Breast epithelium (tissue), 4 donors: Measurements from ENCODE around the gene OLFM4. TPM values are rescaled to one million over a fixed set of nuclear protein-coding genes. Genes with fewer than 3 reads are reported as not detected.

Experiments used
- DNase-seq, 2 donors: peaks; one replicate each; pipeline ENCODE4 v3.0.0-alpha.2; 2019; ENCODE audit warnings: low spot score in 2 of 2
- H3K27ac ChIP-seq, 2 donors: fragments of 200-600 bp; sonication (generic) in 1 of 2; one replicate each; pipeline ENCODE4 v1.5.1; 2016 to 2019; ENCODE audit warnings: mild to moderate bottlenecking in 1 of 2
- H3K27me3 ChIP-seq, 2 donors: fragments of 200-600 bp; sonication (generic) in 1 of 2; one replicate each; pipeline versions ENCODE4 v1.5.1 to v1.6.0; 2017 to 2019; ENCODE audit warnings: control low read depth in 1 of 2, mild to moderate bottlenecking in 1 of 2
- H3K36me3 ChIP-seq: fragments of 200-600 bp; one replicate; pipeline ENCODE4 v1.5.1; 2019
- H3K4me1 ChIP-seq, 2 donors: fragments of 200-600 bp; sonication (generic); one replicate each; pipeline ENCODE4 v1.5.1; 2016 to 2019; ENCODE audit warnings: control low read depth in 1 of 2
- H3K4me3 ChIP-seq, 3 donors: fragments of 200-600 bp; sonication (generic); 1 replicate in 2 of 3; 2 replicates in 1 of 3; pipeline ENCODE4 v1.5.1; 2016 to 2019; ENCODE audit warnings: mild to moderate bottlenecking in 3 of 3, moderate library complexity in 2 of 3
- H3K9me3 ChIP-seq, 2 donors: fragments of 200-600 bp; sonication (generic) in 1 of 2; one replicate each; pipeline ENCODE4 v1.5.1; 2016 to 2019; ENCODE audit warnings: control low read depth in 1 of 2
- POLR2A ChIP-seq: fragments of 450-650 bp; IDR thresholded peaks from one replicate; pipeline ENCODE4 v1.6.1; 2016; ENCODE audit warnings: antibody characterized with exemption, mild to moderate bottlenecking, moderate library complexity
- POLR2AphosphoS5 ChIP-seq, 3 donors: sonication (generic); formaldehyde crosslinking; IDR thresholded peaks; one replicate each; pipeline ENCODE4 v1.6.1; 2017; ENCODE audit warnings: antibody characterized with exemption in 3 of 3
- intact Hi-C: fragments of 100-400 bp; cut with DNase I; formaldehyde crosslinking; loops from one replicate; pipeline ENCODE4 v1.15.1; 2023; ENCODE audit warnings: low total_unique reads
- total RNA-seq, 3 donors: library from RNA; depleted of rRNA; stranded (reverse); fragments of >200 nt; gene quantifications; one replicate each; pipeline ENCODE4 v1.1.0, GENCODE V29; 2016
- TF ChIP-seq, protein P1 (sequence below), 3 donors: fragments of 450-650 bp; IDR thresholded peaks; one replicate each; pipeline ENCODE4 v1.5.1; 2016 to 2017; ENCODE audit warnings: antibody characterized with exemption in 3 of 3, mild to moderate bottlenecking in 3 of 3, moderate library complexity in 3 of 3

Gene OLFM4
- total RNA-seq, 3 donors from 2014 or later, result 0.32 to 144 (median 1.9) TPM

DNA sequence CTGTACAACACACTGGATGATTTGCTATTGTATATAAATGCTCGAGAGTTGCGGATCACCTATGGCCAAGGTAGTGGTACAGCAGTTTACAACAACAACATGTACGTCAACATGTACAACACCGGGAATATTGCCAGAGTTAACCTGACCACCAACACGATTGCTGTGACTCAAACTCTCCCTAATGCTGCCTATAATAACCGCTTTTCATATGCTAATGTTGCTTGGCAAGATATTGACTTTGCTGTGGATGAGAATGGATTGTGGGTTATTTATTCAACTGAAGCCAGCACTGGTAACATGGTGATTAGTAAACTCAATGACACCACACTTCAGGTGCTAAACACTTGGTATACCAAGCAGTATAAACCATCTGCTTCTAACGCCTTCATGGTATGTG, 21.5 kb downstream of the OLFM4 start:
- peaks cover 0 to 1% of the 10 kb centered on the region in 2 donors for H3K4me1 ChIP-seq
- H3K27ac ChIP-seq, result no peak overlapping the region
- intact Hi-C loops, result no loop called here
- H3K27me3 ChIP-seq, result no peaks in the 10 kb centered on the region
- H3K9me3 ChIP-seq, result no peaks in the 10 kb centered on the region
- H3K4me3 ChIP-seq, result no peak overlapping the region
- TF ChIP-seq POLR2A (no peak), POLR2AphosphoS5 (IDR thresholded peaks at IDR 0.05) (no peak)
- TF ChIP-seq, protein P1, sequence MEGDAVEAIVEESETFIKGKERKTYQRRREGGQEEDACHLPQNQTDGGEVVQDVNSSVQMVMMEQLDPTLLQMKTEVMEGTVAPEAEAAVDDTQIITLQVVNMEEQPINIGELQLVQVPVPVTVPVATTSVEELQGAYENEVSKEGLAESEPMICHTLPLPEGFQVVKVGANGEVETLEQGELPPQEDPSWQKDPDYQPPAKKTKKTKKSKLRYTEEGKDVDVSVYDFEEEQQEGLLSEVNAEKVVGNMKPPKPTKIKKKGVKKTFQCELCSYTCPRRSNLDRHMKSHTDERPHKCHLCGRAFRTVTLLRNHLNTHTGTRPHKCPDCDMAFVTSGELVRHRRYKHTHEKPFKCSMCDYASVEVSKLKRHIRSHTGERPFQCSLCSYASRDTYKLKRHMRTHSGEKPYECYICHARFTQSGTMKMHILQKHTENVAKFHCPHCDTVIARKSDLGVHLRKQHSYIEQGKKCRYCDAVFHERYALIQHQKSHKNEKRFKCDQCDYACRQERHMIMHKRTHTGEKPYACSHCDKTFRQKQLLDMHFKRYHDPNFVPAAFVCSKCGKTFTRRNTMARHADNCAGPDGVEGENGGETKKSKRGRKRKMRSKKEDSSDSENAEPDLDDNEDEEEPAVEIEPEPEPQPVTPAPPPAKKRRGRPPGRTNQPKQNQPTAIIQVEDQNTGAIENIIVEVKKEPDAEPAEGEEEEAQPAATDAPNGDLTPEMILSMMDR (IDR thresholded peaks at IDR 0.05), result no peak
- no peaks in the 10 kb centered on the region for H3K36me3 ChIP-seq
- DNase-seq, result no peak

DNA sequence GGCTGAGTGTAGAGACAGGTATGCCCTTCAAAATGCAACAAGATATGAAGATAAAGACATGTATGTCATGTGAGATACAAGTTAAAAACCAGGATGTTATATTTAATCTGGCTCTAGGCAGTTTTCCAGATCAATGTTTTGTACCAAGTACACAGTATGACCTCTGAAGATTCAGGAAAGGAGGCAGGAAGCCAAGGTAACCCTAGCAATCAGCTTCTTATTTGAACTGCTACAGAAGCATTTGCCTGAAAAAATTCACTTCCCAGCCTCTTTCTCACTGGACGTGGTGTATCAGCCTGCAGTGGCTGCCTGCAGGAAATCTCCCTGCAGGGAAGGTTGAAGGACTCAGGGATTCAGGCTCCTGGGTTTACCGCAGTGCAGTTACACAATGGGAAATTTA, 24.1 kb downstream of the OLFM4 start:
- H3K27me3 ChIP-seq, result peaks cover 0 to 7% of the 10 kb centered on the region in 2 donors
- H3K4me1 ChIP-seq, result no peaks in the 10 kb centered on the region
- no peak overlapping the region for H3K4me3 ChIP-seq
- intact Hi-C loops, result no loop called here
- no peak overlapping the region for H3K27ac ChIP-seq
- no peak for DNase-seq
- H3K36me3 ChIP-seq, result no peaks in the 10 kb centered on the region
- no peak for TF ChIP-seq POLR2A
- TF ChIP-seq, protein P1 (IDR thresholded peaks at IDR 0.05), result no peak
- H3K9me3 ChIP-seq, result no peaks in the 10 kb centered on the region

DNA sequence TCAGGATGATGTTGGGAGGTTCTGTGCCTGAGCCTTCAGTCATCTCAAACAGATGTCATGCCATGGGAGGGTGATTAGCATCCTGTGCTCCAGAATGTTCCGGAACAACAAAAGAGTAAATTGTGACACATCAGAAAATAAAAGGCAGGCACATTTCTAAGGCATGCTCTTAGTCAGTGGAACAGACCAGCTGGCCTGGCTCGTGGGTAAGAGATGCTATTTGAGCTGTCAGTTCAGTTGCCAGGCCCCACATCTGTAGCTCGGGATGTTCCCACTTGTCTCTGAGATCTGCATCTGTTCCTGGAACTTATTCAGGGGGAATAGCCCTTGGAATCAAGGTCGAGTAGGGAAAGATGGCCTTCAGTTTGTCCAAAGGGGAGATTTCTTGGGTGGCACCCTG, 26.0 kb downstream of the OLFM4 start:
- Histone ChIP-seq H3K27ac (no peak overlapping the region), H3K36me3 (no peaks in the 10 kb centered on the region), H3K4me1 (peaks cover 0 to 2% of the 10 kb centered on the region in 2 donors), H3K27me3 (peaks cover 0 to 14% of the 10 kb centered on the region in 2 donors), H3K9me3 (no peaks in the 10 kb centered on the region), H3K4me3 (no peak overlapping the region)
- no peak for DNase-seq
- intact Hi-C loops, result no loop called here
- TF ChIP-seq POLR2A (no peak), POLR2AphosphoS5 (IDR thresholded peaks at IDR 0.05) (no peak)
- TF ChIP-seq, protein P1 (IDR thresholded peaks at IDR 0.05), result no peak

DNA sequence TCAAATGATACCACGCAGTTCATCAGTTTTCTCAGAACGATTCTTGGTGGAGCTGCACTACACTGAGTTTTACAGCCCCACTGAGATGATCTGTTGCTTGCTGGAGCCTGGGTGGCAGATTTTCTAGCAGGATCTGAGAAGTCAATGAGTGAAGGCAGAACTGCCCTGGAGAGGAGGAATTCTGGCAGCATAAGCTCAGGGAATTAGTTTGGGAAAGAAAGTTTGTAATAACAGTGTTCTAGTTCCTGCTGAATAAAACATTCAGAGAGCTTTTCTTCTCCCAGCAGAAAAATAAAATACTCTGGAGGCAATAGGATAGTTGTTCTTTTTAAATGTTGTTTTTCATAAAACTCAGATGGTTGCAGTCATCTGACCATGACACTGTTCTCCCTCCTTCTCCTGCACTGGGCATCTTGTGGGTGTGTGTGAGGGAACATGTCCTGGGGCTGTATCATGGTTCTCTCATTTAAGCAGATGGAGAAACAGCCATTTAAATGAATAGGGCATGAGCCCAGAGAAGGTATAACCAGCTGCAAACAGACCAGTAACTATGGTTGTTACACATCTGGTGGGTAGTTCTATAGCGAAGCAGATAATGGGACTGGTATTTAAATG, 29.6 kb downstream of the OLFM4 start:
- Histone ChIP-seq H3K9me3 (no peaks in the 10 kb centered on the region), H3K4me3 (no peak overlapping the region), H3K4me1 (peaks cover 0 to 2% of the 10 kb centered on the region in 2 donors), H3K36me3 (no peaks in the 10 kb centered on the region), H3K27ac (no peak overlapping the region), H3K27me3 (peaks cover 0 to 14% of the 10 kb centered on the region in 2 donors)
- intact Hi-C loops, result no loop called here
- no peak for DNase-seq
- TF ChIP-seq POLR2A, result no peak
- TF ChIP-seq, protein P1 (IDR thresholded peaks at IDR 0.05), result no peak
- no peak for TF ChIP-seq POLR2AphosphoS5 (IDR thresholded peaks at IDR 0.05)

DNA sequence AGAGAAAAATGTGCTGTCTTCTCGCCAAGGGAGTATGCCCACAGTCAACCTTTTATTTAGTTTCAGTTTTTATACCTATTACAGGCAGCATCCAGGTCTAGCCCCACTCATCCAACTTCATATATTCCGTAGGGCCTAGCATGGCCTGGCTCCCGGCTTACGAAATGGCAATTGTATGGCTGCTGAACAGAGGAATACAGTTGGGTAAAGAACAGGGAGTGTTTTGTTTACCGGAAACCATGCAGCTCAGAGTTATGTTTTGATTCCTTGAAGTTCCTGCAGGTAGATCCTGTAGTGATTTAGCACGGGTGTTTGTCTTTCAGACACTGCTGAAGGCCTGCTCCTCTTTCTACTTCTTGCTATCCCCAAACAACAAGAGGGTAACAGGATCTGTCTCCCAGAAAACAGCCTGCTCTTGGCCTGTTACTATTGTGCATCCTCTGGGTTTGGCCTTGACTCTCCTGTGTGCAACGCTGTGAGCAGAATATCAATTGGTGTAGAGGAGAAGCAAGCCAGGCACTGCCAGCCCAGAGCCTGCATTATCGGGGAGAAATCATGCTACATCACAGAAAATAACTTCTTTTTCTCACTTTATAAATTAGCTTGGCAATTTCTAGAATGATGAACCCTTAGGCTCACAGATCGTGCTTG, 32.4 kb downstream of the OLFM4 start:
- peaks cover 0 to 2% of the 10 kb centered on the region in 2 donors for H3K4me1 ChIP-seq
- H3K27ac ChIP-seq, result no peak overlapping the region
- H3K27me3 ChIP-seq, result peaks cover 0 to 15% of the 10 kb centered on the region in 2 donors
- no peaks in the 10 kb centered on the region for H3K36me3 ChIP-seq
- DNase-seq, result no peak
- TF ChIP-seq POLR2AphosphoS5 (IDR thresholded peaks at IDR 0.05) (no peak), POLR2A (no peak)
- TF ChIP-seq, protein P1 (IDR thresholded peaks at IDR 0.05), result no peak
- H3K4me3 ChIP-seq, result no peak overlapping the region
- no peaks in the 10 kb centered on the region for H3K9me3 ChIP-seq
- intact Hi-C loops, result no loop called here
